Testis (tissue), 3 donors: Measurements from ENCODE around the gene UBR7. TPM values are rescaled to one million over a fixed set of nuclear protein-coding genes. Genes with fewer than 3 reads are reported as not detected.

Experiments used
- DNase-seq: peaks from one replicate; pipeline ENCODE4 v3.0.0-alpha.2; 2019
- H3K27ac ChIP-seq, 2 donors: fragments of 200-600 bp; sonication (generic); one replicate each; pipeline ENCODE4 v1.5.1; 2019
- H3K27me3 ChIP-seq: fragments of 200-600 bp; sonication (generic); one replicate; pipeline ENCODE4 v1.5.1; 2019
- H3K36me3 ChIP-seq: fragments of 200-600 bp; sonication (generic); one replicate; pipeline ENCODE4 v1.5.1; 2017; ENCODE audit warnings: low read depth; ENCODE audit errors: missing control alignments
- H3K4me1 ChIP-seq: fragments of 200-600 bp; sonication (generic); one replicate; pipeline ENCODE4 v1.5.1; 2019
- H3K4me3 ChIP-seq, 2 donors: fragments of 200-600 bp; sonication (generic); one replicate each; pipeline ENCODE4 v1.5.1; 2017 to 2019
- H3K9me3 ChIP-seq: fragments of 200-600 bp; sonication (generic); one replicate; pipeline ENCODE4 v1.5.1; 2017
- CTCF ChIP-seq, 3 experiments: fragments of 450-650 bp in 2 of 3; fragments of 200-600 bp in 1 of 3; sonication (generic) in 1 of 3; IDR thresholded peaks; one replicate each; pipeline ENCODE4 v1.5.1; 2016 to 2019; ENCODE audit warnings: antibody characterized with exemption in 3 of 3, mild to moderate bottlenecking in 2 of 3, moderate library complexity in 1 of 3
- POLR2A ChIP-seq: fragments of 450-650 bp; IDR thresholded peaks from one replicate; pipeline ENCODE4 v1.6.1; 2017; ENCODE audit warnings: antibody characterized with exemption, mild to moderate bottlenecking, moderate library complexity
- WGBS, 2 donors: methylation state at CpG; one replicate each; pipeline ENCODE4 v1.1.5; 2018; 5-methylcytosine and 5-hydroxymethylcytosine counted together
- intact Hi-C: fragments of 100-400 bp; cut with DNase I; formaldehyde crosslinking; loops from one replicate; pipeline ENCODE4 v1.15.1; 2023; ENCODE audit warnings: low total_unique reads
- polyA plus RNA-seq: library from polyadenylated mRNA; stranded (reverse); fragments of 350-450 nt; fragmentation: Illumina TruSeq; extraction: RNeasy Lipid Tissue Mini Kit (QIAGEN cat#74804); gene quantifications from one replicate; pipeline ENCODE4 v1.2.3, GENCODE V29; 2014; ENCODE audit warnings: low read depth, low replicate concordance; ENCODE audit not compliant: insufficient read depth
- total RNA-seq, 2 donors: library from RNA; depleted of rRNA; stranded (reverse); fragments of >200 nt; gene quantifications; one replicate each; pipeline ENCODE4 v1.2.3, GENCODE V29; 2016

The UBR7 gene
- total and polyA plus RNA-seq, 3 donors from 2014 or later, result 35.5 to 50.5 (median 36.1) TPM

GRCh38 chr14:93200553-93200952, 6.5 kb upstream of the UBR7 start:
- H3K27me3 ChIP-seq, result no peaks in the 10 kb centered on the region
- 93 to 95% methylated on average over 5 of the region's 5 CpGs for WGBS, 2 donors
- no peak overlapping the region for H3K4me3 ChIP-seq
- no peaks in the 10 kb centered on the region for H3K4me1 ChIP-seq
- H3K36me3 ChIP-seq, result no peaks in the 10 kb centered on the region
- TF ChIP-seq POLR2A (no peak), CTCF (IDR thresholded peaks at IDR 0.05) (no peak)
- H3K9me3 ChIP-seq, result no peaks in the 10 kb centered on the region
- intact Hi-C loops, result no loop called here
- H3K27ac ChIP-seq, result no peak overlapping the region
- DNase-seq, result no peak

GRCh38 chr14:93201155-93201704, 5.8 kb upstream of the UBR7 start:
- intact Hi-C loops, result no loop called here
- DNase-seq, result no peak
- WGBS, 2 donors, result 84 to 94% methylated on average over 7 of the region's 7 CpGs
- no peak overlapping the region for H3K27ac ChIP-seq
- H3K27me3 ChIP-seq, result no peaks in the 10 kb centered on the region
- no peaks in the 10 kb centered on the region for H3K36me3 ChIP-seq
- H3K4me3 ChIP-seq, result no peak overlapping the region
- no peaks in the 10 kb centered on the region for H3K9me3 ChIP-seq
- peaks cover 3% of the 10 kb centered on the region for H3K4me1 ChIP-seq
- TF ChIP-seq POLR2A, result no peak
- no peak for TF ChIP-seq CTCF (IDR thresholded peaks at IDR 0.05)

- Histone ChIP-seq H3K27me3 (no peaks in the 10 kb centered on the region), H3K4me3 (peak overlapping the region; percentile 78 to 89), H3K27ac (peak overlapping the region; percentile 53 to 79), H3K4me1 (peaks cover 13% of the 10 kb centered on the region), H3K36me3 (no peaks in the 10 kb centered on the region), H3K9me3 (no peaks in the 10 kb centered on the region)
- intact Hi-C loops, result no loop called here
- TF ChIP-seq CTCF (IDR thresholded peaks at IDR 0.05) (peak in 1 of 3 experiments; percentile 10), POLR2A (no peak)
- DNase-seq, result peak; percentile 56
- 0 to 1% methylated on average over 23 of the region's 23 CpGs for WGBS, 2 donors
Observed at GRCh38 chr14:93207468-93208308, 632 bp downstream of the UBR7 start.

- Histone ChIP-seq H3K36me3 (no peaks in the 10 kb centered on the region), H3K4me3 (no peak overlapping the region), H3K4me1 (peaks cover 8% of the 10 kb centered on the region), H3K9me3 (no peaks in the 10 kb centered on the region), H3K27me3 (no peaks in the 10 kb centered on the region), H3K27ac (no peak overlapping the region)
- intact Hi-C loops, result no loop called here
- WGBS, 2 donors, result 70 to 73% methylated on average over 3 of the region's 3 CpGs
- DNase-seq, result no peak
- TF ChIP-seq CTCF (IDR thresholded peaks at IDR 0.05) (no peak), POLR2A (no peak)
Observed at GRCh38 chr14:93212432-93212831, 5.4 kb downstream of the UBR7 start.
